MM.1S (cell line): ENCODE results near the gene SMAP1.

ENCODE experiments used
- CTCF ChIP-seq: fragments of 300-600 bp; sonication (generic); IDR thresholded peaks from 2 replicates; pipeline ENCODE4 v1.5.1; 2016; ENCODE audit warnings: antibody characterized with exemption, low read length, mixed read lengths
- EZH2 ChIP-seq: fragments of 300-600 bp; sonication (generic); optimal IDR thresholded peaks from 2 replicates; pipeline ENCODE3; 2017; ENCODE audit warnings: low read depth, mild to moderate bottlenecking, antibody characterized with exemption, low read length, mixed read lengths
- EZH2phosphoT487 ChIP-seq: fragments of 300-600 bp; sonication (generic); IDR thresholded peaks from 2 replicates; pipeline ENCODE4 v1.6.1; 2018; ENCODE audit warnings: antibody characterized with exemption, low read length

DNA sequence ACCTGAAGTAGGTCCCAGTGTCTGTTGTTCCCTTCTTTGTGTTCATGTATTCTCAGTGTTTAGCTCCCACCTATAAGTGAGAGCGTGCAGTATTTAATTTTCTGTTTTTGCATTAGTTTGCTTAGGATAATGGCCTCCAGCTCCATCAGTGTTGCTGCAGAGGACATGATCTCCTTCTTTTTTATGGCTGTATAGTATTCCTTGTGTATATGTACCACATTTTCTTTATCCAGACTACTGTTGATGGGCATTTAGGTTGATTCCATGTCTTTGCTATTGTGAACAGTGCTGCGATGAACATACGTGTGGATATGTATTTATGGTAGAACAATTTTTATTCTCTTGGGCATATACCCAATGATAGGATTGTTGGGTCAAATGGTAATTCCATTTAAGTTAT lies 163.7 kb downstream of the SMAP1 start:
- TF ChIP-seq CTCF (no peak), EZH2phosphoT487 (no peak), EZH2 (no peak)
